ENCODE measurements around the gene CHIT1.

GRCh38 chr1:203188686-203189232, 40.7 kb downstream of the CHIT1 start:
- TF ChIP-seq EP300 (conservative IDR thresholded peaks at IDR 0.05; ENCODE audit: poor library complexity, severe bottlenecking) = no peak
- no peak for TF ChIP-seq EZH2 (IDR thresholded peaks at IDR 0.05; ENCODE audit: borderline replicate concordance, insufficient read depth, low read length, poor library complexity, severe bottlenecking)
- TF ChIP-seq CTCF (IDR thresholded peaks at IDR 0.05; ENCODE audit: poor library complexity, severe bottlenecking) = no peak
- TF ChIP-seq MXI1 (conservative IDR thresholded peaks at IDR 0.05; ENCODE audit: poor library complexity, severe bottlenecking) = no peak
- no peak for TF ChIP-seq POLR2AphosphoS5 (IDR thresholded peaks at IDR 0.05)
- TF ChIP-seq TAF1 (IDR thresholded peaks at IDR 0.05; ENCODE audit: low read depth) = no peak
- TF ChIP-seq RAD21 (conservative IDR thresholded peaks at IDR 0.05) = no peak
